ENCODE data around the gene NDUFV3. TPM values are rescaled to one million over a fixed set of nuclear protein-coding genes. Genes with fewer than 3 reads are reported as not detected.

The NDUFV3 gene
- total and polyA plus RNA-seq, 2 of the 8 experiments (the other 6 are each of a cell fraction or from before 2014, with no cell fraction given): 17.0 to 44.4 TPM

DNA sequence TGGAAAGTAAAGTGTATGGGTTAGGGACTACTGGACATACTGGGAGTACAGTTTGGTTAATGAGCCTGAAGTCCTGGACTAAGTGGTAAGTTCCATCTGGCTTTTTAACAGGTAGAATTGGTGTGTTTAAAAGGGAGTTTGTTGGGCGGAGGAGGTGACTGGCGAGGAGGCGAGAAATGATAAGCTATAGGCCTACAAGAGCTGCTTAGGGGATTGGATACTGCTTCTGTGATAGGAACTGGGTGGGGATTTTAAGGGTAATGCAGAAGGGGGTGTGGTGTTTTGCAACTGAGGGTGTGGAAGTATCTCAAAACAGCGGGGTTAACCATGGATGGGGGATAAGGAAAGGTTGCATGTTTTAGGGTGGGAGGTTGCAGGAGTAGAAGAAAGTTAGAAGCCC is 28.8 kb downstream of the NDUFV3 start:
- Histone ChIP-seq H3K4me2 (ENCODE audit: insufficient read depth in 1 of 2, low read depth in 2 of 2, low read length in 2 of 2) (no peak overlapping the region), H3K36me3 (ENCODE audit: control insufficient read depth in 2 of 4, insufficient read depth in 4 of 4, low read length in 3 of 4) (peaks cover 0 to 16% (median 0%) of the 10 kb centered on the region in 4 experiments; a peak in 3 of 8 replicates), H3K18ac (ENCODE audit: extremely low read depth, low read length) (no peak overlapping the region), H2BK15ac (ENCODE audit: low read length) (0 out of 2 replicates have a peak overlapping the region, but pooled peaks have one; percentile 72), H2AFZ (ENCODE audit: low read length) (no peak overlapping the region), H3K23me2 (ENCODE audit: low read depth, low read length) (no peaks in the 10 kb centered on the region; the same call in 1 of the 2 replicates), H3K23ac (ENCODE audit: insufficient read length) (no peak overlapping the region), H2BK12ac (ENCODE audit: low read depth, low read length) (no peak overlapping the region), H3K27me3 (replicated peaks in 1 of 4; ENCODE audit: control insufficient read depth in 3 of 4, extremely low read depth in 1 of 4, insufficient read depth in 3 of 4, low read length in 3 of 4) (no peaks in the 10 kb centered on the region), H3K4me3 (ENCODE audit: extremely low read depth in 1 of 4, insufficient read depth in 2 of 4, low read depth in 3 of 4, low read length in 4 of 4) (no peak overlapping the region), H3K79me2 (ENCODE audit: control insufficient read depth in 1 of 2, insufficient read depth in 2 of 2, low read length in 2 of 2) (no peaks in the 10 kb centered on the region; a peak in 1 of 4 replicates), H2BK20ac (ENCODE audit: low read length) (0 out of 2 replicates have a peak overlapping the region, but pooled peaks have one; percentile 72), H3K27ac (ENCODE audit: low read depth, low read length) (no peak overlapping the region), H3K9ac (replicated peaks in 1 of 4; ENCODE audit: extremely low read depth in 1 of 4, low read depth in 3 of 4, low read length in 3 of 4) (no peak overlapping the region), H2AK5ac (ENCODE audit: low read depth, low read length) (no peak overlapping the region), H2BK5ac (ENCODE audit: low read depth, low read length) (0 out of 2 replicates have a peak overlapping the region, but pooled peaks have one; percentile 35), H2BK120ac (replicated peaks; ENCODE audit: low read depth, low read length) (no peak overlapping the region), H3K14ac (ENCODE audit: insufficient read length) (no peak overlapping the region), H3K56ac (replicated peaks; ENCODE audit: insufficient read length, low read depth, low read length) (no peak overlapping the region), H4K5ac (ENCODE audit: insufficient read length, low read depth, low read length) (no peak overlapping the region), H3K4me1 (replicated peaks in 1 of 4; ENCODE audit: control insufficient read depth in 3 of 4, insufficient read depth in 4 of 4, low read length in 3 of 4) (peaks cover 5 to 14% (median 13%) of the 10 kb centered on the region in 4 experiments), H4K91ac (replicated peaks; ENCODE audit: insufficient read length, low read length) (no peak overlapping the region), H3K79me1 (ENCODE audit: low read depth, low read length) (no peaks in the 10 kb centered on the region), H4K8ac (ENCODE audit: extremely low read depth, insufficient read depth, low read length) (no peak overlapping the region), H3K4ac (replicated peaks; ENCODE audit: insufficient read length, low read depth, low read length) (no peak overlapping the region), H3K9me3 (ENCODE audit: insufficient read depth in 2 of 2, low read depth in 1 of 2, low read length in 1 of 2) (no peaks in the 10 kb centered on the region), H4K20me1 (replicated peaks in 1 of 2; ENCODE audit: control insufficient read depth in 1 of 2, insufficient read depth in 2 of 2, low read length in 2 of 2) (no peaks in the 10 kb centered on the region)
- DNase-seq (ENCODE audit: low read depth in 1 of 2, low spot score in 2 of 2) (no peak), FAIRE-seq (no peak)
- POLR2A ChIA-PET (ENCODE audit: partially characterized antibody): interaction anchor here (0.9 to 3.2 kb wide), 5 partner anchors 10 to 70 kb away, joined by 3 to 11 read pairs (median 4); partner anchors contain the start of gene NDUFV3
- 95 to 100% methylated on average over 3 to 4 of the region's 4 CpGs for WGBS, 2 experiments (ENCODE audit: extremely low coverage in 1 of 2, insufficient coverage in 1 of 2, insufficient read length in 1 of 2, insufficient replicate concordance in 2 of 2, low coverage in 1 of 2, low lambda C conversion rate in 2 of 2, missing lambda C conversion rate in 1 of 2)
- CTCF ChIA-PET (ENCODE audit: partially characterized antibody): interaction anchor here (0.7 to 1.7 kb wide), 4 partner anchors 11 to 112 kb away, joined by 3 to 5 read pairs (median 4); partner anchors contain the start of gene NDUFV3
- TF ChIP-seq TAF1 (IDR thresholded peaks at IDR 0.05; ENCODE audit: low read depth, low read length) (no peak), RAD21 (IDR thresholded peaks at IDR 0.05 in 1 of 2, conservative IDR thresholded peaks at IDR 0.05 in 1 of 2; ENCODE audit: low read depth in 2 of 2, low read length in 2 of 2) (no peak), JUN (IDR thresholded peaks at IDR 0.05; ENCODE audit: low read depth, low read length) (no peak), SRF (IDR thresholded peaks at IDR 0.05; ENCODE audit: low read depth, low read length) (no peak), RBBP5 (IDR thresholded peaks at IDR 0.05; ENCODE audit: borderline replicate concordance, low read depth, low read length) (no peak), HDAC6 (IDR thresholded peaks at IDR 0.05; ENCODE audit: low read depth, low read length) (no peak), BCL11A (IDR thresholded peaks at IDR 0.05; ENCODE audit: low read depth in 2 of 2, low read length in 2 of 2) (no peak), POLR2A (IDR thresholded peaks at IDR 0.05; ENCODE audit: control extremely low read depth in 1 of 2, low read depth in 2 of 2, low read length in 2 of 2) (no peak)
- TF ChIP-seq, protein P1, sequence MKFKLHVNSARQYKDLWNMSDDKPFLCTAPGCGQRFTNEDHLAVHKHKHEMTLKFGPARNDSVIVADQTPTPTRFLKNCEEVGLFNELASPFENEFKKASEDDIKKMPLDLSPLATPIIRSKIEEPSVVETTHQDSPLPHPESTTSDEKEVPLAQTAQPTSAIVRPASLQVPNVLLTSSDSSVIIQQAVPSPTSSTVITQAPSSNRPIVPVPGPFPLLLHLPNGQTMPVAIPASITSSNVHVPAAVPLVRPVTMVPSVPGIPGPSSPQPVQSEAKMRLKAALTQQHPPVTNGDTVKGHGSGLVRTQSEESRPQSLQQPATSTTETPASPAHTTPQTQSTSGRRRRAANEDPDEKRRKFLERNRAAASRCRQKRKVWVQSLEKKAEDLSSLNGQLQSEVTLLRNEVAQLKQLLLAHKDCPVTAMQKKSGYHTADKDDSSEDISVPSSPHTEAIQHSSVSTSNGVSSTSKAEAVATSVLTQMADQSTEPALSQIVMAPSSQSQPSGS (IDR thresholded peaks at IDR 0.05; ENCODE audit: low read length): no peak
- TF ChIP-seq, protein P2, sequence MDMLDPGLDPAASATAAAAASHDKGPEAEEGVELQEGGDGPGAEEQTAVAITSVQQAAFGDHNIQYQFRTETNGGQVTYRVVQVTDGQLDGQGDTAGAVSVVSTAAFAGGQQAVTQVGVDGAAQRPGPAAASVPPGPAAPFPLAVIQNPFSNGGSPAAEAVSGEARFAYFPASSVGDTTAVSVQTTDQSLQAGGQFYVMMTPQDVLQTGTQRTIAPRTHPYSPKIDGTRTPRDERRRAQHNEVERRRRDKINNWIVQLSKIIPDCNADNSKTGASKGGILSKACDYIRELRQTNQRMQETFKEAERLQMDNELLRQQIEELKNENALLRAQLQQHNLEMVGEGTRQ (IDR thresholded peaks at IDR 0.05; ENCODE audit: low read length): no peak

Measured in H1 (cell line).